ENCODE measurements around the gene FAM222A.

The FAM222A gene

GRCh38 chr12:109701064-109701463, 12.6 kb upstream of the FAM222A start:
- H3K27ac Mint-ChIP-seq, result no peak overlapping the region
- no peaks in the 10 kb centered on the region for H3K9me3 Mint-ChIP-seq
- H3K27me3 Mint-ChIP-seq (ENCODE audit: low read depth, poor library complexity), result peaks cover 18% of the 10 kb centered on the region
- H3K36me3 Mint-ChIP-seq (ENCODE audit: low read depth), result no peaks in the 10 kb centered on the region
- peaks cover 39% of the 10 kb centered on the region for H3K4me1 Mint-ChIP-seq
- no peak overlapping the region for H3K4me3 Mint-ChIP-seq
- DNase-seq, result peak; percentile 18
- no peak for TF ChIP-seq CTCF (IDR thresholded peaks at IDR 0.05)

GRCh38 chr12:109702111-109702841, 11.3 kb upstream of the FAM222A start:
- no peak overlapping the region for H3K4me3 Mint-ChIP-seq
- peaks cover 35% of the 10 kb centered on the region for H3K4me1 Mint-ChIP-seq
- no peak for DNase-seq
- no peaks in the 10 kb centered on the region for H3K9me3 Mint-ChIP-seq
- no peak overlapping the region for H3K27ac Mint-ChIP-seq
- peaks cover 15% of the 10 kb centered on the region for H3K27me3 Mint-ChIP-seq (ENCODE audit: low read depth, poor library complexity)
- no peaks in the 10 kb centered on the region for H3K36me3 Mint-ChIP-seq (ENCODE audit: low read depth)
- TF ChIP-seq CTCF (IDR thresholded peaks at IDR 0.05), result no peak

GRCh38 chr12:109703684-109704083, 9.9 kb upstream of the FAM222A start:
- Mint-ChIP-seq H3K36me3 (ENCODE audit: low read depth) (no peaks in the 10 kb centered on the region), H3K27me3 (ENCODE audit: low read depth, poor library complexity) (peaks cover 13% of the 10 kb centered on the region), H3K4me3 (no peak overlapping the region), H3K27ac (no peak overlapping the region), H3K9me3 (no peaks in the 10 kb centered on the region), H3K4me1 (peaks cover 37% of the 10 kb centered on the region)
- DNase-seq, result no peak
- TF ChIP-seq CTCF (IDR thresholded peaks at IDR 0.05), result no peak

GRCh38 chr12:109704371-109705098, 9.1 kb upstream of the FAM222A start:
- no peak for DNase-seq
- H3K27ac Mint-ChIP-seq, result no peak overlapping the region
- no peaks in the 10 kb centered on the region for H3K36me3 Mint-ChIP-seq (ENCODE audit: low read depth)
- no peak overlapping the region for H3K4me3 Mint-ChIP-seq
- peaks cover 44% of the 10 kb centered on the region for H3K4me1 Mint-ChIP-seq
- no peak for TF ChIP-seq CTCF (IDR thresholded peaks at IDR 0.05)
- H3K27me3 Mint-ChIP-seq (ENCODE audit: low read depth, poor library complexity), result peaks cover 18% of the 10 kb centered on the region
- H3K9me3 Mint-ChIP-seq, result no peaks in the 10 kb centered on the region

GRCh38 chr12:109705291-109705690, 8.3 kb upstream of the FAM222A start:
- peaks cover 24% of the 10 kb centered on the region for H3K27me3 Mint-ChIP-seq (ENCODE audit: low read depth, poor library complexity)
- no peak for DNase-seq
- no peaks in the 10 kb centered on the region for H3K9me3 Mint-ChIP-seq
- no peaks in the 10 kb centered on the region for H3K36me3 Mint-ChIP-seq (ENCODE audit: low read depth)
- no peak overlapping the region for H3K4me3 Mint-ChIP-seq
- H3K27ac Mint-ChIP-seq, result no peak overlapping the region
- peaks cover 52% of the 10 kb centered on the region for H3K4me1 Mint-ChIP-seq
- TF ChIP-seq CTCF (IDR thresholded peaks at IDR 0.05), result no peak

GRCh38 chr12:109706398-109706746, 7.3 kb upstream of the FAM222A start:
- H3K9me3 Mint-ChIP-seq, result no peaks in the 10 kb centered on the region
- no peak for TF ChIP-seq CTCF (IDR thresholded peaks at IDR 0.05)
- peaks cover 28% of the 10 kb centered on the region for H3K27me3 Mint-ChIP-seq (ENCODE audit: low read depth, poor library complexity)
- DNase-seq, result no peak
- no peak overlapping the region for H3K4me3 Mint-ChIP-seq
- H3K27ac Mint-ChIP-seq, result no peak overlapping the region
- H3K36me3 Mint-ChIP-seq (ENCODE audit: low read depth), result no peaks in the 10 kb centered on the region
- H3K4me1 Mint-ChIP-seq, result peaks cover 54% of the 10 kb centered on the region

Measured in nephron progenitor cell (in vitro differentiated cells).